CD4-positive, alpha-beta T cell (primary cell): ENCODE data around the gene TECPR2. TPM values are rescaled to one million over a fixed set of nuclear protein-coding genes. Genes with fewer than 3 reads are reported as not detected.

ENCODE experiments used
- ATAC-seq: fragments of 200-7000 bp; cut with Tn5 transposase; one replicate; pipeline ENCODE4 v1.10.0; 2022; ENCODE audit warnings: mild to moderate bottlenecking; ENCODE audit not compliant: poor library complexity
- CTCF ChIA-PET: fragments of 350-600 bp; sonication (Branson Sonifier 250); formaldehyde crosslinking; loops from one replicate; lab custom pipeline; 2021; ENCODE audit warnings: antibody characterized with exemption, inconsistent platforms; lab: Charles Lee
- POLR2A ChIA-PET: fragments of 350-600 bp; sonication (Branson Sonifier 250); formaldehyde crosslinking; loops from one replicate; lab custom pipeline; 2021; ENCODE audit warnings: antibody characterized with exemption, inconsistent platforms; lab: Charles Lee
- DNase-seq, 14 experiments: peaks; one replicate each; pipeline ENCODE4 v3.0.0-alpha.2; 2013 to 2020; ENCODE audit warnings: mixed read lengths in 2 of 14
- H3K27ac ChIP-seq, 2 donors: one replicate each; pipeline versions ENCODE4 v1.5.1 to v1.7.0; 2013; ENCODE audit warnings: low read length in 2 of 2, low read depth in 1 of 2, mild to moderate bottlenecking in 1 of 2
- H3K27me3 ChIP-seq, 2 experiments: 1 replicate in 1 of 2; 2 replicates in 1 of 2; pipeline versions ENCODE4 v1.6.1 to v1.7.0; 2013; ENCODE audit warnings: low read length in 2 of 2, control low read depth in 1 of 2, mild to moderate bottlenecking in 1 of 2, moderate library complexity in 1 of 2; ENCODE audit not compliant: insufficient read depth in 2 of 2, control insufficient read depth in 1 of 2
- H3K36me3 ChIP-seq: one replicate; pipeline ENCODE4 v1.6.1; 2013; ENCODE audit warnings: low read length, control low read depth; ENCODE audit not compliant: insufficient read depth
- H3K4me1 ChIP-seq: one replicate; pipeline ENCODE4 v1.6.1; 2013; ENCODE audit warnings: low read length, control low read depth; ENCODE audit not compliant: insufficient read depth
- H3K4me3 ChIP-seq: one replicate; pipeline ENCODE4 v1.5.1; 2013; ENCODE audit warnings: mild to moderate bottlenecking, low read length, moderate library complexity
- H3K9me3 ChIP-seq, 2 experiments: 1 replicate in 1 of 2; 2 replicates in 1 of 2; pipeline versions ENCODE4 v1.6.1 to v1.7.0; 2013; ENCODE audit warnings: low read length in 2 of 2, mild to moderate bottlenecking in 2 of 2, control low read depth in 1 of 2, moderate library complexity in 1 of 2; ENCODE audit not compliant: control insufficient read depth in 1 of 2, insufficient read depth in 1 of 2
- H3K27ac Mint-ChIP-seq: one replicate; pipeline ENCODE4 v1.8.0; 2020; ENCODE audit warnings: mixed read lengths
- H3K27me3 Mint-ChIP-seq: one replicate; pipeline ENCODE4 v1.8.0; 2021; ENCODE audit warnings: mixed read lengths
- H3K36me3 Mint-ChIP-seq: one replicate; pipeline ENCODE4 v1.8.0; 2021; ENCODE audit warnings: low read depth, mixed read lengths
- H3K4me1 Mint-ChIP-seq: one replicate; pipeline ENCODE4 v1.8.0; 2021; ENCODE audit warnings: low read depth, mixed read lengths
- H3K4me3 Mint-ChIP-seq: one replicate; pipeline ENCODE4 v1.8.0; 2020; ENCODE audit warnings: mild to moderate bottlenecking, mixed read lengths
- H3K9me3 Mint-ChIP-seq: one replicate; pipeline ENCODE4 v1.8.0; 2020; ENCODE audit warnings: mixed read lengths
- intact Hi-C, 2 experiments: fragments of 100-400 bp; cut with DNase I in 1 of 2; cut with micrococcal nuclease in 1 of 2; formaldehyde crosslinking; loops; one replicate each; pipeline versions ENCODE4 v1.15.1 to v1.9.0; 2023 to 2025; cut with DNase I, micrococcal nuclease
- total RNA-seq, 174 experiments: library from RNA in 2 of 174; stranded (reverse) in 2 of 174; gene quantifications; one replicate each; pipeline ENCODE4 v1.2.3 and lab custom pipeline; 2021 to 2026
- TF ChIP-seq, protein P1 (sequence below): fragments of 200-600 bp; IDR thresholded peaks from one replicate; pipeline ENCODE4 v1.8.0; 2022; ENCODE audit warnings: antibody characterized with exemption, mild to moderate bottlenecking

Gene TECPR2
- total RNA-seq, 2 experiments from 2014 or later, result 5.0 to 5.4 TPM

DNA sequence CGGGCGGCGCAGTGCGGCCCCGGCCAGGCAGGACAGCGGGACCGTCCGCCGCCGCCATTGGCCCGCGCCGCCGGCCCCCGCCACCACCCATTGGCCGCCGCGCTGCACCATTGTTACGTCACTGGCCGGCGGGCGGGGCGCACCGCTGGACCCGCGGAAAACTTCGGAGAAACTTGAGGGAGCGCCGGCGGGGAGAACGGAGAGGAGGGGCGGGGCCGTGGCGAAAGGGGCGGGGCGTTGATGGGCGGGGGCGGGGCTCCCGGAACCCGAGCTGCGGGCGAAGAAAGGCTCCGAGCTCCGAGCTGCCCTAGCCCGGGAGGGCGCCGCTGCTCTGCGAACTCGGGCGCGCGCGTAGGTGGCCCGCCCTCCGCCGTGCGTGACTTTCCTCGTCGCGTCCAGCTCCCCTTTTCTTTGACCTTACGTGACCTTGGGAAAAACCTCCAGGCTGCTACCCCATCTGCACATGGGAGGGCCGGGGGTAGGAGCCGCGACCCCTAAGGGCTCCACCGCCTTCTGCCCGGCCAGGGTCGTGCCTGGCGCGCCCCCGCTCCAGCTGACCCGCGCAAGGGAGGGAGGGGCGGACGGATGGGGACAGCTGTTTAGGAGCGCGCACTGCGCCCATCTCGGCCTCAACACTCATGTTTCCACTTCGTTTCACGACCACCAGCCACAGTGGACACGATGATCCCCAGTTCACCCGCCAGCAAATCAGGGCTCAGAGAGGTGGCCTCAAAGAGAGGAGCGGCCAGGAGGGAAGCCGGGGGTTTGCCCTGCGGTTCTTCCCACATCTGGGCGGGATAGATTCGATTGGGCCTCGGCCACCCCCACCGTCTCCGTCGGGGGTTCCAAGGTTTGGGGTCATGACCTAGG, 147.2 kb downstream of the TECPR2 start, which contains the start of gene ANKRD9:
ANKRD9 (minus strand) TSS at position 31 of the 870 bp plus-strand sequence. CDS start 1,887 bp downstream, outside the sequence.
- intact Hi-C loops, result loop anchor here (5.0 to 10.0 kb wide), 3 partner anchors 195 to 805 kb away; partner anchors contain the start of genes WDR20 (in 1 of the 2) and ZNF839 (in 1 of the 2)
- POLR2A ChIA-PET, result interaction anchor here (0.8 to 1.4 kb wide), 2 partner anchors 15 to 81 kb away, joined by 3 to 6 read pairs; no protein-coding TSS in a partner anchor
- CTCF ChIA-PET, result interaction anchor here (1.1 kb wide), 1 partner anchor 264 kb away, joined by 3 read pairs; no protein-coding TSS in a partner anchor

DNA sequence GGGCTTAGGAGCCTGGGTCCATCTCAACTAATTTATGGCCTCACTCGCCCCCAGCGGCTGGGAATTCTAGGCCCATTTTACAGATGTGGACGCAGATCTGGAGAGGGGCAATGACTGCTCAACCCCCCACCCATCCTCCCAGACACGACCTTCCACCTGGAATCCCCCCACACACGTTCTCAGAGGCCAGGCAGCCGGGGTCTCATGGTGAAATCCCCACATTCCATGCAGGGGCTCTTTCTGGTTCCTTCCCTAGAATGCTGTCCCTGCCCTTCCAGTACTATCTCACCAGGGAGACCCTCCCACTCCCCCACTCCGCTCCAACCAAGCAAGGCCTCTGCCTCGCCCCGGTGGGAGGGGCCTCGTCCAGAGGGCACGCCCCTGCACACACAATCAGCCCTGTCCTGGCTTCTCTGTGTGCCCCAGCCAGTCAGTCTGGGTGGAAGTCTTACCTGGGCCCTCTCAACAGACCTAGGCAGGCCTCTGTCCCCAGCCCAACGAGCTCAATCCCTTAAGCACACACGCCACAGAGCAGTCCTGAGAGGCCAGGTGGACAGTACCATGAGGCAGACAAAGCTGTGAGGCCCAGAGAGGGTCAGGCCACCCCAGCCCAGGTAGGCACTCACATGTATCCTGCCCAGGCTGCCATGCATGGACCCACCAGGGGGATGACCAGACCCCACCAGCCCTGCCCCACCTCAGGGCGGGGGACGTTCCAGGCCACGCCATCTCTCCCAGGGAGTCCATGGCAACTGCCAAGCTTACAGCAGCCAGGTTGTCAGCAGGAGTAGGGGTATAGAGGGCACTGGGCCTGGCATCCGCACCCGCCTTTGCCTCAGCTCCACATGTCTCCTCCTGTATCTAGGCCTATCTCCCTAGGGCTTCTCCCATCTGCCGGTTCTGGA, 148.1 kb downstream of the TECPR2 start:
- no peaks in the 10 kb centered on the region for H3K27me3 ChIP-seq
- H3K36me3 Mint-ChIP-seq, result no peaks in the 10 kb centered on the region
- no peak overlapping the region for H3K27ac ChIP-seq
- H3K27me3 Mint-ChIP-seq, result no peaks in the 10 kb centered on the region
- CTCF ChIA-PET, result interaction anchor here (1.1 kb wide), 1 partner anchor 263 kb away, joined by 3 read pairs; no protein-coding TSS in a partner anchor
- H3K4me1 Mint-ChIP-seq, result peaks cover 18% of the 10 kb centered on the region
- H3K27ac Mint-ChIP-seq, result peak overlapping the region; percentile 53
- H3K9me3 ChIP-seq, result peaks cover 0 to 5% of the 10 kb centered on the region in 2 experiments
- peaks cover 25% of the 10 kb centered on the region for H3K4me1 ChIP-seq
- POLR2A ChIA-PET, result no interaction called here
- DNase-seq (peak in 4 of 14 experiments; percentile 11 to 49 (median 38)), ATAC-seq (no peak)
- H3K36me3 ChIP-seq, result no peaks in the 10 kb centered on the region
- peaks cover 2% of the 10 kb centered on the region for H3K9me3 Mint-ChIP-seq
- TF ChIP-seq, protein P1, sequence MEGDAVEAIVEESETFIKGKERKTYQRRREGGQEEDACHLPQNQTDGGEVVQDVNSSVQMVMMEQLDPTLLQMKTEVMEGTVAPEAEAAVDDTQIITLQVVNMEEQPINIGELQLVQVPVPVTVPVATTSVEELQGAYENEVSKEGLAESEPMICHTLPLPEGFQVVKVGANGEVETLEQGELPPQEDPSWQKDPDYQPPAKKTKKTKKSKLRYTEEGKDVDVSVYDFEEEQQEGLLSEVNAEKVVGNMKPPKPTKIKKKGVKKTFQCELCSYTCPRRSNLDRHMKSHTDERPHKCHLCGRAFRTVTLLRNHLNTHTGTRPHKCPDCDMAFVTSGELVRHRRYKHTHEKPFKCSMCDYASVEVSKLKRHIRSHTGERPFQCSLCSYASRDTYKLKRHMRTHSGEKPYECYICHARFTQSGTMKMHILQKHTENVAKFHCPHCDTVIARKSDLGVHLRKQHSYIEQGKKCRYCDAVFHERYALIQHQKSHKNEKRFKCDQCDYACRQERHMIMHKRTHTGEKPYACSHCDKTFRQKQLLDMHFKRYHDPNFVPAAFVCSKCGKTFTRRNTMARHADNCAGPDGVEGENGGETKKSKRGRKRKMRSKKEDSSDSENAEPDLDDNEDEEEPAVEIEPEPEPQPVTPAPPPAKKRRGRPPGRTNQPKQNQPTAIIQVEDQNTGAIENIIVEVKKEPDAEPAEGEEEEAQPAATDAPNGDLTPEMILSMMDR, result no peak
- intact Hi-C loops, result loop anchor here in 1 of 2 experiments (10.0 kb wide), 2 partner anchors 196 to 806 kb away; partner anchors contain the start of gene ZNF839
- peak overlapping the region; percentile 74 for H3K4me3 ChIP-seq
- H3K4me3 Mint-ChIP-seq, result peak overlapping the region; percentile 92

More for the DNA sequence above, 147.2 kb downstream of the TECPR2 start, which contains the start of gene ANKRD9:
- H3K4me3 ChIP-seq, result peak within 1 kb of the TSS; percentile 74
- Mint-ChIP-seq H3K27ac (peak within 1 kb of the TSS; percentile 62), H3K4me1 (peaks cover 18% of the 10 kb centered on the region), H3K27me3 (no peaks in the 10 kb centered on the region), H3K36me3 (no peaks in the 10 kb centered on the region), H3K9me3 (peaks cover 2% of the 10 kb centered on the region), H3K4me3 (peak within 1 kb of the TSS; percentile 92)
- no peaks in the 10 kb centered on the region for H3K27me3 ChIP-seq
- peak within 1 kb of the TSS in 1 of 2 donors; percentile 34 for H3K27ac ChIP-seq
- H3K36me3 ChIP-seq, result no peaks in the 10 kb centered on the region
- peaks cover 0 to 5% of the 10 kb centered on the region in 2 experiments for H3K9me3 ChIP-seq
- TF ChIP-seq, protein P1, result no peak
- DNase-seq (peak; percentile 59 to 95 (median 82)), ATAC-seq (peak; percentile 81)
- peaks cover 25% of the 10 kb centered on the region for H3K4me1 ChIP-seq
